ENCODE measurements around the gene PDIA4.
"Not testable (repeated sequence)": the region's sequence is repeated elsewhere in the genome, so short reads cannot be mapped to it uniquely, and the experiment has no call there.

PDIA4 gene

DNA sequence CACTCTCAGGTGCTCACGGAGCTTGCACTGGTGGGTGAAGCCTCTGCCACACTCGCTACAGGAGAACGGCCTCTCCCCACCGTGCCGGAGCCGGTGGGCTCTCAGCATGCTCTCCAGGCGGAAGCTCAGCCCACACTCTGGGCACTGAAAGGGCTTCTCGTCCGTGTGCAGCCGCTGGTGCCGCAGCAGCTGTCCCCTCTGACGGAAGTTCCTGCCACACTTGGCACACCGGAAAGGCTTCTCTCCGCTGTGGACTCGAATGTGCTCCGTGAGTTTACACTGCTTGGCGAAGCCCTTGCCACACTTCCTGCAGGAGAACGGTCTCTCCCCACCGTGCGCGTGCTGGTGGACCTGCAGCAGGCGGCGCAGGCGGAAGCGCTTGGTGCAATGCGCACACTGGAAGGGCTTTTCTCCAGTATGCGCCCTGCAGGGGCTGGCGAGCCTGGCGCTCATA lies 42.9 kb upstream of the PDIA4 start:
- no peak for TF ChIP-seq CTCF (IDR thresholded peaks at IDR 0.05; ENCODE audit: low read depth, low read length)
- DNase-seq (ENCODE audit: extremely low read depth, low read depth) = no peak

- no peak for TF ChIP-seq CTCF (IDR thresholded peaks at IDR 0.05; ENCODE audit: low read depth, low read length)
These were observed 42.2 kb upstream of the PDIA4 start for GRCh38 chr7:149070372-149071125.

GRCh38 chr7:149067869-149068268 lies 39.6 kb upstream of the PDIA4 start:
- DNase-seq (ENCODE audit: extremely low read depth, low read depth) = no peak
- TF ChIP-seq CTCF (IDR thresholded peaks at IDR 0.05; ENCODE audit: low read depth, low read length) = no peak

More at GRCh38 chr7:149070372-149071125, 42.2 kb upstream of the PDIA4 start:
- DNase-seq (ENCODE audit: extremely low read depth, low read depth) = no peak

DNA sequence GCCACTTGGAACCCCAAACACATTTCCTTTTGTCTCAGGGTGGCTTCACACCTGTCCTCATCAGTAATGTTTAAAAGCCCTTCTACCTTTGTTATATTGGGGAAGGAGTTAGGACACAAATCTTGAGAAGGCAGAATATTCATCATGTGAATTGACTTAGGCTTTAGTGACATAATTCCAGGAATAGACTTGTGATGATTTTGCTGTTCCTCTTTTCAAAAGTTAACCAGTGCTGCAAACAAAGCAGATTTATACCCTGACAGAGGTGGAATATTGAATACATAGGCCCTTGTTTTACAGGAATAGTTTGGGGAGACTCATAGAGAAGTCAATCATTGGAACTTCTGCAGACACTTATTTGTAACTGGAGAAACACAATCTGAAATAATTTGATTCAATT lies 35.2 kb upstream of the PDIA4 start:
- DNase-seq (ENCODE audit: extremely low read depth, low read depth) = no peak

DNA sequence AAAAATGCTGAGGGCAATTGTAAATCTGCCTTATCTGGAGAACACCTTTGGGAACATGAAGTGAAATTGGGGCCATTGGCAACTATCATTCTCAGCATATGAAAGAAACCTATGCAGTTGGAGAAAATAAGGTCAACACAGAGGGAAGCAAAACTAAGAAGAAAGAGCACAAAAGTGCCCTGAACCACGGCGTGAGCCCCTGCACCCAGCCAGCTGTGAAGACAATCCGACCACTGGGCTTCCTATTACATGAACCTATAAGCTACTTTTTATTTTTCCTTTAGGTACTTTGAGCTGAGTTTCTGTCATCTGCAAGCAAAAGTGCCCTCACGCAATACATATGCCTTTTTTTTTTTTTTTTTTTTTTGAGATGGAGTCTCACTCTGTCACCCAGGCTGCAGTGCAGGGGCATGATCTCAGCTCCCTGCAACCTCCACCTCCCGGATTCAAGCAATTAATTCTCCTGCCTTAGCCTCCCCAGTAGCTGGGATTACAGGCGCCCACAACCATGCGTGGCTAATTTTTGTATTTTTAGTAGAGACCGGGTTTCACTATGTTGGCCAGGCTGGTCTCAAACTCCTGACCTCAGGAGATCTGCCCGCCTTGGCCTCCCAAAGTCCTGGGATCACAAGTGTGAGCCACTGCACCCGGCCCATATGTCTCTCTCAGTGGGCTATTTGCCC lies 34.1 kb upstream of the PDIA4 start:
- DNase-seq (ENCODE audit: extremely low read depth, low read depth) = not testable (repeated sequence)

More for the DNA sequence above, 35.2 kb upstream of the PDIA4 start:
- no peak for TF ChIP-seq CTCF (IDR thresholded peaks at IDR 0.05; ENCODE audit: low read depth, low read length)

DNA sequence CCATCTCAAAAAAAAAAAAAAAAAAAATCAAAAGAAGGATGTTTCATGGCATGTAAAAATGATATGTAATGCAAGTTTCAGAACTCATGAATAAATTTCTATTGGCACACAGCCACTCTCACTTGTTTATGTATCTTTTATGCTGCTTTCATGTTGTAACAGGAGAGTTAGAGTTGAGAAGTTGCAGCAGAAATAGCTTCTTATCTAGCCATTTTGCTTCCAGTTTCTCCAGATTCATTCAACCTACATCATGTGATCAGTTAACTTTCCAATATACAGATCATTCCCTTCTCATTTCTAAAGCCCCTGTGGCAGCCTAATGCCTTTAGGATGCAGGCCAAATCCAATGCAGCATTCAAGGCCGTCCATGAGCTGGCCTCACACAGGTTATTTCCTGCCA lies 31.9 kb upstream of the PDIA4 start:
- TF ChIP-seq CTCF (IDR thresholded peaks at IDR 0.05; ENCODE audit: low read depth, low read length) = no peak
- DNase-seq (ENCODE audit: extremely low read depth, low read depth) = no peak

DNA sequence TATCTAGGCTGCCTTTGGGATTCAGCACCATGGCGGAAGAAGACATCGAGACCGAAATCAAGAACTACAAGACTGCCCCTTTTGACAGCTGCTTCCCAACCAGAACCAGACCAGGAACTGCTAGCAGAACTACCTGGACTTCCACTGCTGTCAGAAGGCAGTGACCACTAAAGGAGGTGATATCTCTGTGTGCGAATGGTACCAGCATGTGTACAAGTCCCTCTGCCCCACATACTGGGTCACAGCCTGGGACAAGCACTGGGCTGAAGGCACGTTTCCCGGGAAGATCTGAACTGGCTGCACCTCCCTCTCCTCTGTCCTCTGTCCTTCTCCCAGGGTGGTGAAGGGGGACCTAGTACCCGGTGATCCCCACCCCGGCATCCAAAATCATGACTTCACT lies 25.6 kb upstream of the PDIA4 start:
- no peak for TF ChIP-seq CTCF (IDR thresholded peaks at IDR 0.05; ENCODE audit: low read depth, low read length)
- DNase-seq (ENCODE audit: extremely low read depth, low read depth) = no peak

Data from AG09319 (cell line).